ENCODE results near the gene BSCL2. TPM values are rescaled to one million over a fixed set of nuclear protein-coding genes. Genes with fewer than 3 reads are reported as not detected.

The BSCL2 gene
- total and polyA plus RNA-seq, 2 of the 13 experiments (the other 11 are each of a cell fraction or from before 2014, with no cell fraction given): 19.5 to 21.1 TPM

GRCh38 chr11:62666259-62666926, 40.8 kb downstream of the BSCL2 start (continued):
- TF ChIP-seq SP4 (CRISPR knock-in tag; IDR thresholded peaks at IDR 0.05) (no peak), HNF1A (IDR thresholded peaks at IDR 0.05; ENCODE audit: low read depth) (no peak), HNF1A (CRISPR knock-in tag; IDR thresholded peaks at IDR 0.05; ENCODE audit: borderline replicate concordance) (no peak), ZSCAN30 (CRISPR knock-in tag; IDR thresholded peaks at IDR 0.05) (no peak), SKI (IDR thresholded peaks at IDR 0.05; ENCODE audit: partially characterized antibody) (no peak), ZNF788 (CRISPR knock-in tag; IDR thresholded peaks at IDR 0.05; ENCODE audit: borderline replicate concordance) (0 out of 2 replicates have a peak, but pooled peaks have one; percentile 14), HINFP (CRISPR knock-in tag; IDR thresholded peaks at IDR 0.05; ENCODE audit: low read depth) (no peak)

All from HepG2 (cell line).